GM12874 (cell line): ENCODE results near the gene CRIP3.

Source experiments
- TF ChIP-seq, protein P1 (sequence below): IDR thresholded peaks from 2 replicates; pipeline ENCODE4 v1.5.1; 2011; ENCODE audit warnings: low read depth, mild to moderate bottlenecking, control low read depth, low read length, moderate library complexity; ENCODE audit not compliant: insufficient read depth

The CRIP3 gene

DNA sequence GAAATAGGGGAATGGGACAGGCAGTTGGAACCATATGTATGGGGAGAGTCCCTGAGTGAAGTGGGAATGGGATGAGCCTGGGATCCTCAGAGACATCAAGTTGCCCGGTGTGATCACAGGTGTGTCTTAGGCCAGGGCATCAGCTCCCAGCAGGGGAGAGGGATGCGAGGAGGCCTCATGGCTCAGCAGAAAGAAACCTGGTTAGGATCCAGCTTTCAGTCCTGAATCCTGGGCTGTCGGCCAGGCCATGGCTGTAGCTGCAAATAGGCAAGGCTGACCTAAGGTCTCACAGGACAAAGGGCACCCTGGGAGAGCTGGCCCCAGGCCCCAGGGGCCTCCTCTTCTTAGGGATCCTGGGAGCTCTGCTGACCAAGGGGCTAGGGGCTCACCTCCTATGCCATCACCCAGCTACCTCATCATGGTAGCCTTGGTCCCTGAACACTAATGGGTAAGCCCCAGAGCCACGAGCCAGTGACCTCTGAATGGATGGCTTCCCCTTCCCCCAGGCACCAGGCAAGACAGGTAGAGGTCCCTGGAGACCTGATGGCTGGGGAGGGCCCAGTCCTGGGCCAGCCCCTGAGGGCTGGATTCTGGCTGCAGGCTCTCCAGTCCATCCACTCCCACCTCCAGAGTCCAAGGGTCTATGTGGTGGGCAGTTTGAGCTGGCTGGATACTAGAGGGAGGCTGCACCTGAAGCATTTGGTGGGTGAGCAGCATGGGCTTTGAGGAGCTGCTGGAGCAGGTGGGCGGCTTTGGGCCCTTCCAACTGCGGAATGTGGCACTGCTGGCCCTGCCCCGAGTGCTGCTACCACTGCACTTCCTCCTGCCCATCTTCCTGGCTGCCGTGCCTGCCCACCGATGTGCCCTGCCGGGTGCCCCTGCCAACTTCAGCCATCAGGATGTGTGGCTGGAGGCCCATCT lies 10.7 kb downstream of the CRIP3 start, which contains the start of gene SLC22A7:
TSS of gene SLC22A7 (plus strand) at position 617 of the 921 bp plus-strand sequence. CDS start at position 716, 99 bp downstream.
- TF ChIP-seq, protein P1, sequence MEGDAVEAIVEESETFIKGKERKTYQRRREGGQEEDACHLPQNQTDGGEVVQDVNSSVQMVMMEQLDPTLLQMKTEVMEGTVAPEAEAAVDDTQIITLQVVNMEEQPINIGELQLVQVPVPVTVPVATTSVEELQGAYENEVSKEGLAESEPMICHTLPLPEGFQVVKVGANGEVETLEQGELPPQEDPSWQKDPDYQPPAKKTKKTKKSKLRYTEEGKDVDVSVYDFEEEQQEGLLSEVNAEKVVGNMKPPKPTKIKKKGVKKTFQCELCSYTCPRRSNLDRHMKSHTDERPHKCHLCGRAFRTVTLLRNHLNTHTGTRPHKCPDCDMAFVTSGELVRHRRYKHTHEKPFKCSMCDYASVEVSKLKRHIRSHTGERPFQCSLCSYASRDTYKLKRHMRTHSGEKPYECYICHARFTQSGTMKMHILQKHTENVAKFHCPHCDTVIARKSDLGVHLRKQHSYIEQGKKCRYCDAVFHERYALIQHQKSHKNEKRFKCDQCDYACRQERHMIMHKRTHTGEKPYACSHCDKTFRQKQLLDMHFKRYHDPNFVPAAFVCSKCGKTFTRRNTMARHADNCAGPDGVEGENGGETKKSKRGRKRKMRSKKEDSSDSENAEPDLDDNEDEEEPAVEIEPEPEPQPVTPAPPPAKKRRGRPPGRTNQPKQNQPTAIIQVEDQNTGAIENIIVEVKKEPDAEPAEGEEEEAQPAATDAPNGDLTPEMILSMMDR, result no peak

DNA sequence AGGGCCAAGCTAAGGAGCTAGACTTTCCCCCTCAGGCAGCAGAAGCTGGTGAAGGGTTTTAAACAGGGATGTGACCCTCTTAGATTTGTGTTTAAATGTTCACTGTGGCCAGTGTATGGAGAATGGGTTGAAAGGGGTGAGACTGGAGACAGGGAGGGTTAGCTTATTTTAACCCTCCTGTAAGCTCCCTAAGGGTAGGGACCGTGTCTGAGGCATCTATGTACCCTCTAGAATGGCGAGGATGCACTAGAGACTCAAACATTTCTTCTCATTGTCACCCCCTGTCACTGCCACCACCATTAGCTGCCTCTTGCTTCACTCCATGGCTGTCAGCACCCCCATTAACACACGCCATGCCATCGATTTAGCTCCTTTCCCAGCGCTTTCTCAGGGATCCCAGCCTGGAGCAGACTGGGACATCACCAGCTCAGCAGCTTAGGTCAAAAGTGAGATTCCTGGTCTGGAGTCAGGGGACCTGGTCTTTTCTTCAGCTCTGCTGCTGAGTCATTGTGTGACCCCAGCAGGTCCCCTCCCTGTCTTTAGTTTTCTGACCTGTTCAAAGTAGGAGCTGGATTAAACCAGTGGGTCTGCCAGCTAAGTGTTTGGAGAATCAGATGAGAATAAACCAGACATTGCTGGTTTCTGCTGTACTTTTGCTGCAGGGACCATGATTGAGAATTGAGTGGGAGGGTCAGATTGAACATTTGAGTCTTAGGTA lies 11.7 kb downstream of the CRIP3 start:
- TF ChIP-seq, protein P1, result no peak

DNA sequence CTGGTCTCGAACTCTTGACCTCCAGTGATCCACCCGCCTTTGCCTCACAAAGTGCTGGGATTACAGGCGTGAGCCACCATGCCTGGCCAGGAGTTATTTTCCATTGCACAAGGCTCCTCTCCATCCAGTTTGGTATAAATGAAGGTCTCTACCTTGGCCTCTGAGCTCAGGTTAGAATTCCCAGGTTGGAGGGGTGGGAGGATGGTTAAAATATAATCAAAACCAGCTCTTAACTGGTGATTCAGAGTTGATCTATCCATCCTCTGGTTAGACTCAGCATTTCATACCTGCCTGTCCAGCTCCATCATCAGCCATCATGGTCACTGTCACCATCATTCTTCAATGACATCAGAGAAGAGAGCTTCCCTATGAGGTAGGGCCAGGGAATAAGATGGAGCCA lies 13.2 kb downstream of the CRIP3 start:
- TF ChIP-seq, protein P1, result no peak

DNA sequence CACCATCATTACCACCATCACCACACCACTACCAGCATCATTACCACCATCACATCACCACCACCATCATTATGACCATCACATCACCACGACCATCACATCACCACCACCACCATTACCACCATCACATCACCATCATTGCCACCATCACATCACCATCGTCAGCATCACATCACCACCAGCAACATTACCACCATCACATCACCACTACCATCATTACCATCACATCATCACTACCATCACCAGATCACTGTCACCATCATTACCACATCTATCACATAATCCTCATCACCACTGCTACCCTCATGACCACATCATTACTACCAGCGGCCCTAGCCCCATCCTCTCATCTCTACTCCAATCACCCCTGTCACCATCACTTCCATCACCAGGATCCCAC lies 14.1 kb downstream of the CRIP3 start:
- TF ChIP-seq, protein P1, result no peak

DNA sequence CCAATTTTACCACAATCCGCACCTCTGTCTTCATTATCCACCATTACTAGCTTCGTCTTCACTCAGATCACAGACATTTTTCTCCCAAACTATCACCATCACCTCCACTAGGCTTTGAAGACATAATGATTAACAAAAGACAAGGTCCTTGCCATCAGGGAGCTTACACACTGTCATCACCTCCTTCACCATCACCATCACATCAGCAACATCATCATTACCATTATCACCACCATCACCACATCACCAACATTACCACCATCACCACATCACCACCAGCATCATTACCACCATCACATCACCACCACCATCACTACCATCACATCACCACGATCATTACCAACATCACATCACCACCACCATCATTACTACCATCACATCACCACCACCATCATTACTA lies 14.9 kb downstream of the CRIP3 start:
- TF ChIP-seq, protein P1, result no peak

DNA sequence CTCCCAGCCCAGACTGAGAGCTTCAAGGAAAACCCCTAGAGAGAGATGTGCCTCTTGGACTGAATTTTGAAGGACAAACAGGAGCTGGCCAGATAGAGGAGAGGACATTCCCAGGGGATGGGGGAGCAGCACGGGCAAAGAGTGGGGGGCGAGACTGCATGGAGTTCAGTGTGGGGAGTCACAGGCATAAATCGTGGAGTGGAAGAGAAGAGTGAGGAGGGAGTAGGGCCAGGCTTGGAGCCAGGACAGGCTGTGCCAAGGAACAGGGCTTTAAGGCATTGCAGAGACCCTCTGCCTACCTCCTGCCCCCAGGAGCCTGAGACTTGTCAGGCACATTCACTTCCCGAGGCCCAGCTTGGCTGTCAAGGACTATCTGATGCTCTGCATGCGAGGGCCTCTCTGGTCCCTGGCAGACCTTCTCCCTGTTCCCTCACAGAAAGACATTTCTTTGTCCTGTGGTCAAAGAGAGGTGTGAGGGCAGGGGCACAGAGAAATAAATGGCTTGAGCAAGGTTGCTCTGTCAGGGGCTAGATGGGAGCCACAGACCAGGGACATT lies 15.8 kb downstream of the CRIP3 start:
- TF ChIP-seq, protein P1, result no peak

DNA sequence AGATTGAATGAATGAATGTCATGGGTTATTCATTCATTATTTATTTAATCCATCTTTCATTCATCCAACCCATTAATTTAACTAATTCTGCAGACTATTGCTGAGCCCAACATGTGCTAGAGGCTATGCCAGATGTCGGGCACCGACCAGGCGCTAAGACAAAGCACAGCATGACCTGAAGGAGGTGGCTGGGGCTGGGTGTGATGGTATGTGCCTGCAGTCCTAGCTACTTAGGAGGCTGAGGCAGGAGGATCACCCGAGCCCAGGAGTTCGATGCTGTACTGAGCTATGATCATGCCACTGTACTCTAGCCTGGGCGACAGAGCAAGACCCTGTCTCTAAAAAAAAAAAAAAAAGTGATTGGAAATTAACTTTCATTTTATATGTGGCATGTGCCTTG lies 16.3 kb downstream of the CRIP3 start:
- TF ChIP-seq, protein P1, result no peak
